ENCODE results near the gene LMO1. TPM values are rescaled to one million over a fixed set of nuclear protein-coding genes. Genes with fewer than 3 reads are reported as not detected.

LMO1 gene
- polyA plus RNA-seq, 1 donor (not counting 4 experiments of a cell fraction or from before 2014, with no cell fraction given), result 0.08 TPM

- Histone ChIP-seq H4K20me1 (ENCODE audit: control insufficient read depth, extremely low read depth, insufficient read depth, low read length) (no peaks in the 10 kb centered on the region), H3K4me2 (ENCODE audit: control insufficient read depth, extremely low read depth, insufficient read depth, low read depth, low read length) (no peak overlapping the region), H3K4me1 (ENCODE audit: control insufficient read depth, extremely low read depth, insufficient read depth, low read length) (no peaks in the 10 kb centered on the region), H3K27me3 (ENCODE audit: control insufficient read depth, extremely low read depth, insufficient read depth, low read length) (peaks cover 4% of the 10 kb centered on the region), H2AFZ (ENCODE audit: control insufficient read depth, low read length) (no peak overlapping the region), H3K27ac (ENCODE audit: control insufficient read depth, insufficient read depth, low read length) (no peak overlapping the region), H3K9me1 (ENCODE audit: control insufficient read depth, extremely low read depth, insufficient read depth, low read length) (no peaks in the 10 kb centered on the region), H3K79me2 (ENCODE audit: control insufficient read depth, insufficient read depth, low read length) (no peaks in the 10 kb centered on the region), H3K9me3 (ENCODE audit: control insufficient read depth, low read depth, low read length) (no peaks in the 10 kb centered on the region), H3K36me3 (ENCODE audit: control insufficient read depth in 2 of 2, extremely low read depth in 1 of 2, insufficient read depth in 2 of 2, low read length in 2 of 2) (no peaks in the 10 kb centered on the region), H3K9ac (ENCODE audit: control insufficient read depth, extremely low read depth, insufficient read depth, low read length) (no peak overlapping the region), H3K4me3 (ENCODE audit: control insufficient read depth in 2 of 3, extremely low read depth in 1 of 3, insufficient read depth in 2 of 3, low read depth in 1 of 3, low read length in 3 of 3) (no peak overlapping the region)
- no peak for FAIRE-seq
- DNase-seq (ENCODE audit: low read depth, low spot score), result no peak
- dilution Hi-C loops (cut with MboI; ENCODE audit: extremely low pct_ligation_motif_present, low sequenced_read_pairs), result loop anchor here (25.0 kb wide), 1 partner anchor 357 kb away; no protein-coding TSS in a partner anchor
- TF ChIP-seq CTCF (optimal IDR thresholded peaks at IDR 0.05 in 1 of 3, IDR thresholded peaks at IDR 0.05 in 1 of 3, conservative IDR thresholded peaks at IDR 0.05 in 1 of 3; ENCODE audit: extremely low read depth in 1 of 3, insufficient read depth in 2 of 3, low read length in 3 of 3) (no peak), EZH2 (IDR thresholded peaks at IDR 0.05; ENCODE audit: low read length) (no peak)
Measured at GRCh38 chr11:8205566-8205965, 58.1 kb downstream of the LMO1 start.

GRCh38 chr11:8204596-8204995 lies 59.1 kb downstream of the LMO1 start:
- Histone ChIP-seq H3K4me3 (ENCODE audit: control insufficient read depth in 2 of 3, extremely low read depth in 1 of 3, insufficient read depth in 2 of 3, low read depth in 1 of 3, low read length in 3 of 3) (no peak overlapping the region), H3K27ac (ENCODE audit: control insufficient read depth, insufficient read depth, low read length) (no peak overlapping the region), H3K9me3 (ENCODE audit: control insufficient read depth, low read depth, low read length) (no peaks in the 10 kb centered on the region), H3K79me2 (ENCODE audit: control insufficient read depth, insufficient read depth, low read length) (no peaks in the 10 kb centered on the region), H3K27me3 (ENCODE audit: control insufficient read depth, extremely low read depth, insufficient read depth, low read length) (peaks cover 4% of the 10 kb centered on the region), H3K9ac (ENCODE audit: control insufficient read depth, extremely low read depth, insufficient read depth, low read length) (no peak overlapping the region), H3K9me1 (ENCODE audit: control insufficient read depth, extremely low read depth, insufficient read depth, low read length) (no peaks in the 10 kb centered on the region), H3K4me2 (ENCODE audit: control insufficient read depth, extremely low read depth, insufficient read depth, low read depth, low read length) (no peak overlapping the region), H2AFZ (ENCODE audit: control insufficient read depth, low read length) (no peak overlapping the region), H4K20me1 (ENCODE audit: control insufficient read depth, extremely low read depth, insufficient read depth, low read length) (no peaks in the 10 kb centered on the region), H3K4me1 (ENCODE audit: control insufficient read depth, extremely low read depth, insufficient read depth, low read length) (no peaks in the 10 kb centered on the region), H3K36me3 (ENCODE audit: control insufficient read depth in 2 of 2, extremely low read depth in 1 of 2, insufficient read depth in 2 of 2, low read length in 2 of 2) (no peaks in the 10 kb centered on the region)
- no peak for FAIRE-seq
- no peak for TF ChIP-seq CTCF (optimal IDR thresholded peaks at IDR 0.05 in 1 of 3, IDR thresholded peaks at IDR 0.05 in 1 of 3, conservative IDR thresholded peaks at IDR 0.05 in 1 of 3; ENCODE audit: extremely low read depth in 1 of 3, insufficient read depth in 2 of 3, low read length in 3 of 3)
- TF ChIP-seq EZH2 (IDR thresholded peaks at IDR 0.05; ENCODE audit: low read length), result no peak
- dilution Hi-C loops (cut with MboI; ENCODE audit: extremely low pct_ligation_motif_present, low sequenced_read_pairs), result loop anchor here (25.0 kb wide), 1 partner anchor 358 kb away; no protein-coding TSS in a partner anchor
- DNase-seq (ENCODE audit: low read depth, low spot score), result no peak

Data from keratinocyte (primary cell).